Brain pericyte (primary cell): ENCODE results near the gene KIF16B.

Experiments
- DNase-seq: peaks from one replicate; pipeline ENCODE4 v3.0.0-alpha.2; 2012; ENCODE audit warnings: low read depth, low spot score

The KIF16B gene

GRCh38 chr20:16395366-16395765 lies 177.9 kb downstream of the KIF16B start:
- DNase-seq = no peak

GRCh38 chr20:16394784-16395183 lies 178.5 kb downstream of the KIF16B start:
- no peak for DNase-seq

GRCh38 chr20:16393836-16394235 lies 179.4 kb downstream of the KIF16B start:
- DNase-seq = no peak

GRCh38 chr20:16393297-16393696 lies 180.0 kb downstream of the KIF16B start:
- DNase-seq = no peak

- no peak for DNase-seq
These were observed 180.9 kb downstream of the KIF16B start for GRCh38 chr20:16392346-16392745.

GRCh38 chr20:16390991-16391390 lies 182.3 kb downstream of the KIF16B start:
- DNase-seq = no peak

GRCh38 chr20:16388731-16389130 lies 184.5 kb downstream of the KIF16B start:
- DNase-seq = no peak

GRCh38 chr20:16387666-16388065 lies 185.6 kb downstream of the KIF16B start:
- DNase-seq = no peak

- DNase-seq = no peak
These were observed 187.4 kb downstream of the KIF16B start for GRCh38 chr20:16385891-16386290.

- DNase-seq = no peak
These were observed 187.8 kb downstream of the KIF16B start for GRCh38 chr20:16385462-16385861.

GRCh38 chr20:16381444-16381843 lies 191.8 kb downstream of the KIF16B start:
- no peak for DNase-seq

- no peak for DNase-seq
These were observed 194.4 kb downstream of the KIF16B start for GRCh38 chr20:16378712-16379370.

GRCh38 chr20:16378122-16378521 lies 195.1 kb downstream of the KIF16B start:
- DNase-seq = no peak

GRCh38 chr20:16369441-16369840 lies 203.8 kb downstream of the KIF16B start:
- no peak for DNase-seq

- peak; percentile 12 for DNase-seq
These were observed 204.5 kb downstream of the KIF16B start for GRCh38 chr20:16368645-16369292.

GRCh38 chr20:16367948-16368560 lies 205.2 kb downstream of the KIF16B start:
- no peak for DNase-seq

- no peak for DNase-seq
These were observed 206.7 kb downstream of the KIF16B start for GRCh38 chr20:16366529-16366928.

GRCh38 chr20:16364320-16364687 lies 208.9 kb downstream of the KIF16B start:
- no peak for DNase-seq

GRCh38 chr20:16363506-16364319 lies 209.5 kb downstream of the KIF16B start:
- no peak for DNase-seq

- no peak for DNase-seq
These were observed 210.6 kb downstream of the KIF16B start for GRCh38 chr20:16362642-16363041.

- no peak for DNase-seq
These were observed 212.6 kb downstream of the KIF16B start for GRCh38 chr20:16360668-16361067.

GRCh38 chr20:16353417-16353781 lies 219.8 kb downstream of the KIF16B start:
- no peak for DNase-seq
